Measurements from ENCODE around the gene KHDC3L. TPM values are rescaled to one million over a fixed set of nuclear protein-coding genes. Genes with fewer than 3 reads are reported as not detected.
"Not testable (repeated sequence)": the region's sequence is repeated elsewhere in the genome, so short reads cannot be mapped to it uniquely, and the experiment has no call there.

The KHDC3L gene
- total RNA-seq, 1 donor from 2014 or later, result not detected

DNA sequence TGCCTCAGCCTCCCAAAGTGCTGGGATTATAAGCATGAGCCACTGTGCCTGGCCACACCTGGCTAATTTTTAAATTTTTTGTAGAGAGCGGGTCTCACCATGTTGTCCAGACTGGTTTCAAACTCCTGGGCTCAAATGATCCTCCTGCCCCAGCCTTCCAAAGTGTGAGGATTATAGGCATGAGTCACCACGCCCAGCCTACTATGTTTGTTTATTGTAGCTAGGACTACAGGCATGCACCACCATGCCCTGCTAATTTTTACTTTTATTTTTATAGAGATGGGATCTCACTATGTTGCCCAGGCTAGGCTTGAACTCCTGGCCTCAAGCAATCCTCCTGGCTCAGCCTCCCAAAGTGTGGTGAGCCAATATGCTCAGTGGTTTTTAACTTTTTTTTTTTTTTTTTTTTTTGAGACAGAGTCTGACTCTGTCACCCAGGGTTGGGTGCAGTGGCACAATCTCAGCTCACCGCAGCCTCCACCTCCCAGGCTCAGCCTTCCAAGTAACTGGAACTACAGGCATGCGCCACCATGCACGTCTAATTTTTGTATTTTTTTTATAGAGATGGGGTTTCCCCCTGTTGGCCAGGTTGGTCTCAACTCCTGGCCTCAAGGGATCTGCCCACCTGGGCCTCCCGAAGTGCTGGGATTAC, 20.1 kb downstream of the KHDC3L start:
- intact Hi-C loops (cut with micrococcal nuclease), result no loop called here
- Mint-ChIP-seq H3K4me3 (no peak overlapping the region), H3K27me3 (no peaks in the 10 kb centered on the region)

GRCh38 chr6:73388433-73388799, 26.0 kb downstream of the KHDC3L start:
- H3K4me1 Mint-ChIP-seq, result peaks cover 24% of the 10 kb centered on the region
- peak overlapping the region; percentile 81 for H3K27ac Mint-ChIP-seq
- intact Hi-C loops (cut with micrococcal nuclease), result no loop called here
- peaks cover 1% of the 10 kb centered on the region for H3K27me3 Mint-ChIP-seq
- peaks cover 5% of the 10 kb centered on the region for H3K36me3 Mint-ChIP-seq (ENCODE audit: low read depth)
- no peak for DNase-seq
- peaks cover under 1% of the 10 kb centered on the region for H3K9me3 Mint-ChIP-seq
- H3K4me3 Mint-ChIP-seq, result peak overlapping the region; percentile 87

More for the DNA sequence above, 20.1 kb downstream of the KHDC3L start:
- no peaks in the 10 kb centered on the region for H3K9me3 Mint-ChIP-seq
- DNase-seq, result no peak
- no peaks in the 10 kb centered on the region for H3K36me3 Mint-ChIP-seq (ENCODE audit: low read depth)
- H3K4me1 Mint-ChIP-seq, result peaks cover 2% of the 10 kb centered on the region
- no peak overlapping the region for H3K27ac Mint-ChIP-seq

DNA sequence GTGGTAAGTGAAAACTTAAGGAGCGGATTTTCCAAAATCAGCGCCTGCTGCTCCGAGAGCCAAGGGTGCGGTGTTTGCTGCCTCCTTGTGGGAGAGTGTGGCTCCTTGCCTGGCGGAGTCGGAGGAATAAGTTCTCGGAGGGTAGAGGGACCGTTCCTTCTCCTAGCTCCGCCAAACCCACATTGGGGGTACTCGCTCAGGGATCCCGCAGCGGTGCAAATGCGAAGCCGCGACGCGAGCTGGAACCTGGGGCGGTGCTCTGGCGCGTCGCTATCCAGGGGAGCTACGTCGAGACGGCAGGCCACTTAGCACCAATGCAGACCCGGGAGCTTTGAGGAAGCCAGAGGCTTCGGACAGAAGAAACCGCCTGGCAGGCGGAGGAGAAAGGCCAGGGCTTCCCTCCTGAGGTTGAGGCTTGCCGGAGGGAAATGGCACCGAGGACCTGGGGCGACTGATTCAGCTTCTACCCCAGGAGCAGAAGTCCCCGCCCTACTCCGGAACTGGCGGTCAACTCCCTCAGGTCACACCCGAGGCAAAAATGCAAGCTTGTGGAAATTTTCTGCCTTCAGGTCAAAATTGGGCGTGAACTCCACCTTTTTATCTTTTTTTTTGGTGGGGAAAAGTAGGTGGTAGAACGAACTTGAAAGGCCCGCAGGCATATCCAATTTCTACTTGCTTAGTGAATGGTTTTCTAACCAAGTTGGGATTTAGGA, 26.5 kb downstream of the KHDC3L start:
- peak; percentile 89 for DNase-seq
- intact Hi-C loops (cut with micrococcal nuclease), result no loop called here
- H3K4me3 Mint-ChIP-seq, result peak overlapping the region; percentile 87

GRCh38 chr6:73389854-73390253, 27.4 kb downstream of the KHDC3L start:
- Mint-ChIP-seq H3K36me3 (ENCODE audit: low read depth) (peaks cover 10% of the 10 kb centered on the region), H3K9me3 (peaks cover 3% of the 10 kb centered on the region), H3K27ac (no peak overlapping the region), H3K27me3 (peaks cover 1% of the 10 kb centered on the region), H3K4me3 (no peak overlapping the region), H3K4me1 (peaks cover 26% of the 10 kb centered on the region)
- intact Hi-C loops (cut with micrococcal nuclease), result no loop called here
- DNase-seq, result no peak

More for the DNA sequence above, 26.5 kb downstream of the KHDC3L start:
- Mint-ChIP-seq H3K27me3 (peaks cover 1% of the 10 kb centered on the region), H3K9me3 (peaks cover 3% of the 10 kb centered on the region), H3K27ac (peak overlapping the region; percentile 81), H3K36me3 (ENCODE audit: low read depth) (peaks cover 10% of the 10 kb centered on the region), H3K4me1 (peaks cover 26% of the 10 kb centered on the region)

DNA sequence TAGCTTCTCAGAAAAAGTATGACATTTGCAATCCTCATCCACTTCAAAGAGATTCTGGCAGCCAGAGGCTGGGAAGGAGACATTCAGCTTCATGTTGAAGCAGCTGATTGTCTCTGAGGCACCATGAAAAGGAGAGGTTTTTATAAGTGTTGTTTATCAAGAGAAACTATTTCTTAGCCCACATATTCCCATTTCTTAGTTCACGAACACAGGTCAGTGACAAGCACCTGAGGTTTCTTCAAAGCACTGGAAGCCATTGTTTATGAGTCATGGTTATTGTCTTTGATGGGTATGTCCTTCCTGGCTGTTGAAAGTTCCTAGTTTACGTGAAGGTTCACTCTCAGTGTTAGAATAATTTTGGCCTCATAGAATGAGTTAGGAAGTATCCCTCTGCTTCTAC, 29.2 kb downstream of the KHDC3L start:
- intact Hi-C loops (cut with micrococcal nuclease), result no loop called here
- H3K27ac Mint-ChIP-seq, result peak overlapping the region; percentile 68
- H3K4me3 Mint-ChIP-seq, result peak overlapping the region; percentile 50
- peaks cover 10% of the 10 kb centered on the region for H3K36me3 Mint-ChIP-seq (ENCODE audit: low read depth)
- peaks cover 1% of the 10 kb centered on the region for H3K27me3 Mint-ChIP-seq
- peaks cover 3% of the 10 kb centered on the region for H3K9me3 Mint-ChIP-seq
- H3K4me1 Mint-ChIP-seq, result peaks cover 24% of the 10 kb centered on the region
- peak; percentile 60 for DNase-seq

DNA sequence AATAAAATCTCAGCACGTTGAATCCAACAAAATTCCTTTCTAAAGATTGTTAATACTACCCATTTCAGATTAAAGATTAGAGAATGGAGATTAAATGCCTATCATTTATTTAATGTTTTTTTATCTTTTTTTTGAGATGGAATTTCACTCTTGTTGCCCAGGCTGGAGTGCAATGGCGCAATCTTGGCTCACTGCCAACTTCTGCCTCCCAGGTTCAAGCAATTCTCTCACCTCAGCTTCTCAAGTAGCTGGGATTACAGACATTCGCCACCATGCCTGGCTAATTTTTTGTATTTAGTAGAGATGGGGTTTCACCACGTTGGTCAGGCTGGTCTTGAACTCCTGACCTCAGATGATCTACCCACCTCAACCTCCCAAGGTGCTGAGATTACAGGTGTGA, 29.7 kb downstream of the KHDC3L start:
- H3K36me3 Mint-ChIP-seq (ENCODE audit: low read depth); H3K27me3 Mint-ChIP-seq; H3K27ac Mint-ChIP-seq; intact Hi-C loops (cut with micrococcal nuclease); H3K4me3 Mint-ChIP-seq; H3K9me3 Mint-ChIP-seq; DNase-seq: not testable (repeated sequence)
- peaks cover 24% of the 10 kb centered on the region for H3K4me1 Mint-ChIP-seq

DNA sequence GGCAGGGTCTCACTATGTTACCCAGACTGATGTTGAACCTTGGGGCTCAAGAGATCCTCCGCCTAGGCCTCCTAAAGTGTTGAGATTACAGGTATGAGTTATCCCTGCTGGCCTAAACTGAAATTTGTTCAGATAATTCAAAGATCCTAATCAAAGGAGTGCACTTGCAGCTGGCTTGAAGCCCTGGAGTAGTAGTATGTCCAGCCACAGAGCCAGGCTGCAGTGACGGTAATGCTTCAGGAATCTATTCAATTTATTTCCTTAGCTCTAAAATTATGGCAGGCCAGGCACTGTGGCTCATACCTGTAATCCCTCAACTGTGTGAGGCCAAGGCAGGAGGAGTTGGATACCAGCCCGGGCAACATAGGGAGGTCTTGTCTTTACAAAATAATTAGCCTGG, 30.8 kb downstream of the KHDC3L start:
- no peak overlapping the region for H3K27ac Mint-ChIP-seq
- peaks cover 3% of the 10 kb centered on the region for H3K9me3 Mint-ChIP-seq
- DNase-seq, result no peak
- H3K4me3 Mint-ChIP-seq, result no peak overlapping the region
- peaks cover 23% of the 10 kb centered on the region for H3K4me1 Mint-ChIP-seq
- no peaks in the 10 kb centered on the region for H3K27me3 Mint-ChIP-seq
- peaks cover 10% of the 10 kb centered on the region for H3K36me3 Mint-ChIP-seq (ENCODE audit: low read depth)
- intact Hi-C loops (cut with micrococcal nuclease), result no loop called here

DNA sequence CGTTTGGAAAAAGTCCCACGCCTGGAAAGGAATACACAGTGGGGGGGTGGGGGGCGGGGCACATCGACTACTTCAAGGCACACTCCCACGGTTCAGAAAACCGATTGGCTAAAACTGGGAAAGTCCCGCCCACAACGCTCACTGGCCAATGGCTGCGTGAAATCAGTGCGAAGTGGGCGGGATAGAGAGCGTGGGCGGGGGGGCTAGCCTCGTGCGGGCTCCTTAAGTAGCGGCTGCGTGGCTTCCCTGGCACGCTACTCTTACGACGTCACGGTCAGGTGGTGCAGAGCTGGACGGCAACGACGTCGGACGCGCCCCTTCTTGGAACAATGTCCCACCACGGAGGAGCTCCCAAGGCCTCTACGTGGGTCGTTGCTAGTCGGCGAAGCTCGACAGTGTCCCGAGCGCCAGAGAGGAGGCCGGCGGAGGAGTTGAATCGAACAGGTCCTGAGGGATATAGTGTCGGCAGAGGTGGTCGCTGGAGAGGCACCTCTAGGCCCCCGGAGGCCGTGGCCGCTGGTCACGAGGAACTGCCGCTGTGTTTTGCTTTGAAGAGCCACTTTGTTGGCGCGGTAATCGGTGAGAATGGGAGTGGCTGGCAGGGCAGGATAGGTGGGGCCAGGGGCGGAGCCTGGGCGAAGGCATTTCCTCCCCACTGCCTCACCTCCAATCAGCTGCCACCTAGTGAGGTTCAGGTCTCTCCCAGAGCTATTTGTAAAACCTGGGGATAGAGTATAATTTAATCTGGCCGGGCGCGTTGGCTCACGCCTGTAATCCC, 32.3 kb downstream of the KHDC3L start, which contains the start of gene DDX43:
TSS of gene DDX43 (plus strand) at position 252 of the 778 bp plus-strand sequence. CDS start at position 330, 78 bp downstream.
- Mint-ChIP-seq H3K9me3 (peaks cover 3% of the 10 kb centered on the region), H3K4me3 (peak within 1 kb of the TSS; percentile 75), H3K36me3 (ENCODE audit: low read depth) (peaks cover 12% of the 10 kb centered on the region), H3K27ac (peak within 1 kb of the TSS; percentile 88), H3K27me3 (no peaks in the 10 kb centered on the region), H3K4me1 (peaks cover 20% of the 10 kb centered on the region)
- peak; percentile 85 for DNase-seq
- intact Hi-C loops (cut with micrococcal nuclease), result no loop called here

GRCh38 chr6:73395875-73396274, 33.4 kb downstream of the KHDC3L start:
- Mint-ChIP-seq H3K4me1 (peaks cover 18% of the 10 kb centered on the region), H3K27me3 (no peaks in the 10 kb centered on the region), H3K27ac (no peak overlapping the region), H3K9me3 (peaks cover 3% of the 10 kb centered on the region), H3K4me3 (no peak overlapping the region), H3K36me3 (ENCODE audit: low read depth) (peaks cover 12% of the 10 kb centered on the region)
- no peak for DNase-seq
- intact Hi-C loops (cut with micrococcal nuclease), result no loop called here

DNA sequence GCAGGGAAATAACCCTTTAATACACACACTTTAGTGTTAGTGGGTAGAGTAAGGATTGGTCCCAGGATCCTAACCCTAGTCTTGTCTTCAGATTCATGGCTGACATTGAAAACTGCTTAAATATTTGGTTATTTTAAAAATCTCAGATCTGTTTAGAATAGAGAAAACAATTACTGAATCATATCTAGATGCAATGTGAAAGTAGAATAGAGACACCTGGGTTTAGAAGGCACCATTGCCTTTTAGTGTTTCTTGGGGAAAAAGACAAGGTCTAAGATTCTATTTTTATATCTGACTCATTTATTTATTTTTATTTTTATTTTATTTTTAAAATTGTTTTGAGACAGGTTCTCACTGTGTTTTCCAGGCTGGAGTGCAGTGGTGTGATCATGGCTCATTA, 38.2 kb downstream of the KHDC3L start:
- Mint-ChIP-seq H3K9me3 (no peaks in the 10 kb centered on the region), H3K36me3 (ENCODE audit: low read depth) (peaks cover 6% of the 10 kb centered on the region), H3K27me3 (no peaks in the 10 kb centered on the region), H3K27ac (no peak overlapping the region), H3K4me1 (peaks cover 2% of the 10 kb centered on the region), H3K4me3 (no peak overlapping the region)
- intact Hi-C loops (cut with micrococcal nuclease), result no loop called here
- DNase-seq, result no peak

DNA sequence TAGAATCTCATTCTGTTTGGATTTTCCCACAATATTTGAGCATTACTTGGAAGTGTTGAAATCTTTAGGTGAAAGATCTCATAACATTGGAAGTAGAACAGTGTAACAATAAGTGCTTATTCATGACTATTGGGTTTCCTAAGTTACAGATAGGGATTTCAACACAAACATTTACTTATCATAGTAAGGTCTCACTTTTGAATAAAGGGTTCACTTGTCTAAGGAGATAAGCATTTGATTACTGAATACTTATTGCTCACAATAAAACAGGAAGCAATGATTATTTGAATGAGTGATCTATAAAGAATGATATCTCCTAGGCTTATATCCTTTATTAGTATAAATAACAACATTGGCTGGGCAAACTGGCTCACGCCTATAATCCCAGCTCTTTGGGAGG, 46.9 kb downstream of the KHDC3L start:
- Mint-ChIP-seq H3K9me3 (no peaks in the 10 kb centered on the region), H3K4me1 (no peaks in the 10 kb centered on the region), H3K36me3 (ENCODE audit: low read depth) (peaks cover 14% of the 10 kb centered on the region), H3K27me3 (no peaks in the 10 kb centered on the region), H3K4me3 (no peak overlapping the region), H3K27ac (no peak overlapping the region)
- intact Hi-C loops (cut with micrococcal nuclease), result no loop called here
- DNase-seq, result no peak

GRCh38 chr6:73413102-73413501, 50.6 kb downstream of the KHDC3L start:
- no peak overlapping the region for H3K4me3 Mint-ChIP-seq
- no peak for DNase-seq
- H3K27me3 Mint-ChIP-seq, result no peaks in the 10 kb centered on the region
- no peak overlapping the region for H3K27ac Mint-ChIP-seq
- peaks cover 2% of the 10 kb centered on the region for H3K4me1 Mint-ChIP-seq
- peaks cover 35% of the 10 kb centered on the region for H3K36me3 Mint-ChIP-seq (ENCODE audit: low read depth)
- intact Hi-C loops (cut with micrococcal nuclease), result no loop called here
- no peaks in the 10 kb centered on the region for H3K9me3 Mint-ChIP-seq
